Chondrocyte (in vitro differentiated cells): ENCODE results near the gene PHKG1. TPM values are rescaled to one million over a fixed set of nuclear protein-coding genes. Genes with fewer than 3 reads are reported as not detected.
"Not testable (repeated sequence)": the region's sequence is repeated elsewhere in the genome, so short reads cannot be mapped to it uniquely, and the experiment has no call there.

Experiments
- DNase-seq: peaks from one replicate; pipeline ENCODE4 v3.0.0; 2021; ENCODE audit warnings: mixed read lengths, low spot score
- H3K27ac Mint-ChIP-seq: one replicate; pipeline ENCODE4 v1.8.0; 2021; ENCODE audit warnings: mild to moderate bottlenecking, moderate library complexity, mixed read lengths; ENCODE audit not compliant: unreplicated experiment
- H3K27me3 Mint-ChIP-seq: 2 replicates; pipeline ENCODE4 v1.8.0; 2021; ENCODE audit warnings: low read depth, mixed read lengths
- H3K36me3 Mint-ChIP-seq: 2 replicates; pipeline ENCODE4 v1.8.0; 2021; ENCODE audit warnings: low read depth, mixed read lengths
- H3K4me1 Mint-ChIP-seq: 2 replicates; pipeline ENCODE4 v1.8.0; 2021; ENCODE audit warnings: low read depth, mild to moderate bottlenecking, mixed read lengths
- H3K4me3 Mint-ChIP-seq: one replicate; pipeline ENCODE4 v1.8.0; 2021; ENCODE audit warnings: mild to moderate bottlenecking, moderate library complexity, mixed read lengths; ENCODE audit not compliant: unreplicated experiment
- H3K9me3 Mint-ChIP-seq: 2 replicates; pipeline ENCODE4 v1.8.0; 2021; ENCODE audit warnings: low read depth, mixed read lengths
- CTCF ChIP-seq: fragments of 200-600 bp; sonication (generic); IDR thresholded peaks from 2 replicates; pipeline ENCODE4 v1.5.0; 2021; ENCODE audit warnings: antibody characterized with exemption, mild to moderate bottlenecking, moderate library complexity
- total RNA-seq: library from RNA; stranded (reverse); gene quantifications from 3 replicates; pipeline ENCODE4 v1.2.1, GENCODE V29; 2021

The PHKG1 gene
- total RNA-seq, 1 donor from 2014 or later: 0.15 TPM

DNA sequence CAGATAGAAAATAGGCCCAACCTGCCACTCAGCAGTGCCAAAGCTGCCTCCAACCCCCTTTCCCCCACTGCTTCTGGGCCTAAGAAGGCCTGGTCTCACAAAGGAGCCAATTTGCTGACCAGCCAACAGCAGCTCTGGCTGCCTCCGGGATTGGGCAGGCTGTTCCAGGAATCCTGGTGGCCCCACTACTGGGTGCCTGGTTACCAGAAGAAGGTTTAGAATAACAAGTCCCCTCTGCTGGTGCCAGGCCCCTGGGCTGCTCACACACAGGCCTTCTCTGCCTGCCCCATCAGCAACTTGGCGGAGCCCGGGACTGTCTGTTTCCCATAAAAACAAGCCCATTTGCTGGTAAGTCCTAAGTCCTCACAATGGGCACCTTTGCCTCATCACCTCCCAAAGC is 1.2 kb downstream of the PHKG1 start:
- Mint-ChIP-seq H3K36me3 (peaks cover 3% of the 10 kb centered on the region), H3K9me3 (no peaks in the 10 kb centered on the region), H3K4me1 (peaks cover 22% of the 10 kb centered on the region), H3K4me3 (no peak overlapping the region), H3K27ac (no peak overlapping the region), H3K27me3 (no peaks in the 10 kb centered on the region)
- TF ChIP-seq CTCF: no peak
- no peak for DNase-seq

DNA sequence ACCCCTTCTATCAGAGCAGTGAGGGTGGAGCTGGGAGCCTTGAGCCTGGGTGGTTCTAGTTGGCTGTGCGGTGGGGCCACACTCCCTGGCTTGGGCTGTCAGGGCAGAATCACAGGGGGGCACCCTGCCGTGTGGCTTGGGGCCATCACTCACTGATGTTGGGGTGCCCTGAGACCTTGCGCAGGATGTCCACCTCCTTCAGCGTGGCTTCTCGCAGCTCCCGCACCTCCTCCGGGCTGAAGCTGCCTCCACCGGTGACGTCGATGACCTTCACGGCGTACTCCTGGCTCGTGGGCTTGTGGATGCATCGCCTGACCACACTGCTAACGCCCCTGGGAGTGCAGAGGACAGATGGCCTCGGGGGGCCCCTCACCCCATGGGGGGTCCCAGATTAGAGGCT is 5.3 kb downstream of the PHKG1 start:
- Mint-ChIP-seq H3K9me3 (no peaks in the 10 kb centered on the region), H3K4me3 (no peak overlapping the region), H3K36me3 (peaks cover 4% of the 10 kb centered on the region), H3K4me1 (peaks cover 13% of the 10 kb centered on the region), H3K27ac (no peak overlapping the region), H3K27me3 (no peaks in the 10 kb centered on the region)
- TF ChIP-seq CTCF: no peak
- peak; percentile 77 for DNase-seq

DNA sequence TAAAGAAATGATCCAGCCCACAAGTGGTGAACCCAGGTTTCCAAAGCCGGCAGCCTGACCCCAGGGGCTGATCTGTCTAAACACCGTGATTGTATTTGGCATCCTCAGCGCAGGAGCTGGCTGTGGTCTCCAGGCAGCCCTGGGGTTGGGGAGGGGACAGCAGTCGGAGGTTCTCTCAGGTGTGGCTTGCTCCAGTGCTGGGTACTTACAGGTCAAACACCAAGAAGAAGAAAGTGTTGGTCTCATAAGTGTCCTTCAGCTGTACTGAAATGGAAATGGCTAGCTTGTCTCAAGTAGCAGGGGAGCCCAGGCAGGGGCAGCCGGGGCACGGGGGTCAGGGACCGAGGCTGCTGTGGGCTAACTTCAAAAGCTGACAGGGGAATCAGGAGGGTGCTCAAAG is 6.0 kb downstream of the PHKG1 start:
- Mint-ChIP-seq H3K4me1 (peaks cover 6% of the 10 kb centered on the region), H3K36me3 (peaks cover 7% of the 10 kb centered on the region), H3K27me3 (no peaks in the 10 kb centered on the region), H3K27ac (no peak overlapping the region), H3K9me3 (no peaks in the 10 kb centered on the region), H3K4me3 (no peak overlapping the region)
- no peak for TF ChIP-seq CTCF
- peak; percentile 74 for DNase-seq

- peak; percentile 56 for DNase-seq
- Mint-ChIP-seq H3K27ac (no peak overlapping the region), H3K4me3 (no peak overlapping the region), H3K36me3 (peaks cover 11% of the 10 kb centered on the region), H3K9me3 (no peaks in the 10 kb centered on the region), H3K4me1 (peaks cover 22% of the 10 kb centered on the region), H3K27me3 (no peaks in the 10 kb centered on the region)
- TF ChIP-seq CTCF: no peak
These were observed 9.5 kb downstream of the PHKG1 start for GRCh38 chr7:56083150-56083785.

GRCh38 chr7:56081626-56082340 is 11.0 kb downstream of the PHKG1 start:
- peaks cover 11% of the 10 kb centered on the region for H3K36me3 Mint-ChIP-seq

DNA sequence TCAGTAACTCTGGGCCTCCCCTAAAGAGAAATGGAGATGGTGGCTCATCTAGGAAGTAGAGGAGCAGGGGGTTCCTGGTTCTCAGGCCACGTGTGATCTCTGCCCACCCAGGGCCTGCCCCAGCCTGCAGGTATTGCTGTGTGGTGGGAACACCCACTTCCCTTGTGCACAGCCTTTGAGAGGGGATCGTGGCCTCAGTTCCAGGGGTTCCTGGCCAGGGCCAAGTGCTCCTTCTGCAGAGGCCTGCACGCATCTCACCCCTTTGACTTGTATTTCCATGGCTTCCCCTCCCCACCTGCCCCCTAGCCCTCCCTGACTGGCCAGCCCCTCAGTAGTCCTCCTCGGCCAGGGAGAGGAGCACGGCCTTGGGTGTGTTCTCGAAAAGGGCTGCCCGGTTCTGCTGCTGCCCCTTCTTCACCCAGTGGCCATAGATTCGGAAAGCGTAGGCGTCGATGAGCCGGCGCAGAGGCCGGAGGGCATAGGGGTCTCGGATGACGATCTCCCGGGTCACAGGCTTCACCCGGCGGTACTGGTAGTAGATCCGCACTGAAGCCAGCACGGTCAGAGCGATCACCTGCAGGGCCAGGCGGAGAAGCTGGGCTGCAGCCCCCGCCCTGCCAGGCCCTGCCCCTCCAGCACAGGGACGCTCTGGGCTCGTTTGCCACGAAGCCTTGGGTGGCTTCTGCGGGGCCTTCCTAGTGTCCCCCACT is 11.9 kb downstream of the PHKG1 start:
- H3K4me3 Mint-ChIP-seq, H3K27me3 Mint-ChIP-seq, H3K9me3 Mint-ChIP-seq: not testable (repeated sequence)
- Mint-ChIP-seq H3K4me1 (peaks cover 22% of the 10 kb centered on the region), H3K27ac (peak overlapping the region; percentile 89), H3K36me3 (peaks cover 15% of the 10 kb centered on the region)
- peak; percentile 77 for DNase-seq

More at GRCh38 chr7:56081626-56082340, 11.0 kb downstream of the PHKG1 start:
- no peaks in the 10 kb centered on the region for H3K27me3 Mint-ChIP-seq
- no peak overlapping the region for H3K27ac Mint-ChIP-seq
- H3K4me1 Mint-ChIP-seq: peaks cover 22% of the 10 kb centered on the region
- DNase-seq: peak; percentile 94
- H3K9me3 Mint-ChIP-seq: no peaks in the 10 kb centered on the region
- TF ChIP-seq CTCF: no peak
- H3K4me3 Mint-ChIP-seq: no peak overlapping the region
